Measurements from ENCODE around the gene RGS6.

GRCh38 chr14:72049462-72049861, 117.2 kb downstream of the RGS6 start:
- TF ChIP-seq POLR2A (IDR thresholded peaks at IDR 0.05; ENCODE audit: low read depth, low read length) (no peak), PAX5 (IDR thresholded peaks at IDR 0.05; ENCODE audit: insufficient read depth, low read length, severe bottlenecking) (no peak)
